Panc1 (cell line): ENCODE measurements around the gene ZNF718.

ENCODE experiments used
- CTCF ChIP-seq: fragments of 450-650 bp; IDR thresholded peaks from 2 replicates; pipeline ENCODE4 v1.5.1; 2017; ENCODE audit warnings: mild to moderate bottlenecking
- POLR2AphosphoS5 ChIP-seq: IDR thresholded peaks from 2 replicates; pipeline ENCODE4 v1.6.1; 2012; ENCODE audit warnings: mild to moderate bottlenecking, low read depth, low read length, moderate library complexity
- REST ChIP-seq, 2 experiments: IDR thresholded peaks; 2 replicates each; pipeline ENCODE4 v1.6.1; 2011 to 2012; ENCODE audit warnings: low read depth in 2 of 2, control low read depth in 1 of 2, low read length in 1 of 2, mild to moderate bottlenecking in 1 of 2, moderate library complexity in 1 of 2; ENCODE audit not compliant: insufficient read depth in 1 of 2

DNA sequence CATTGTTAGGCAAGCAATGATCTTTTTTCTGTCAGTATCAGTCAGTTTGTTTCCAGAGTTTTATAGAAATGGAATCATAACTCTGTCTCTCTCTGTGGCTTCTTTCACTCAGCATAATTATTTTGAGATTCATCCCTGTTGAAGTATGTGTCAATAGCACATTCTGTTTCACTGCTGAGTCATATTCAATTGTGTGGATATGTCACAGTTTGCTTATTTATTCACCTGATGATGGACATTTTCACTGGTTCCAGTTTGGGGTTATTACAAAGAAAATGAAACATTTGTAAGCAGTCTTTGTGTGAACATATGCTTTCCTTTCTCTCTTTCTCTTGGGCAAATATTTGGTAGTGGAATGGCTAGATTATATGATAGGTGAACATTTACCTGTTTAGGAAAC lies 10.2 kb upstream of the ZNF718 start:
- no peak for TF ChIP-seq CTCF
- TF ChIP-seq REST (IDR thresholded peaks at IDR 0.05; ENCODE audit: insufficient read depth in 1 of 2, low read depth in 2 of 2, low read length in 1 of 2): no peak
- no peak for TF ChIP-seq POLR2AphosphoS5
